ENCODE results near the gene KCNG2. TPM values are rescaled to one million over a fixed set of nuclear protein-coding genes. Genes with fewer than 3 reads are reported as not detected.
"Not testable (repeated sequence)": the region's sequence is repeated elsewhere in the genome, so short reads cannot be mapped to it uniquely, and the experiment has no call there.

KCNG2 gene
- polyA plus RNA-seq, 1 donor = 0.46 TPM

- no peak for DNase-seq (ENCODE audit: low read depth)
Measured at GRCh38 chr18:79852561-79853302, 55.0 kb downstream of the KCNG2 start.

GRCh38 chr18:79853303-79853992 is 55.7 kb downstream of the KCNG2 start:
- no peak for DNase-seq (ENCODE audit: low read depth)

DNA sequence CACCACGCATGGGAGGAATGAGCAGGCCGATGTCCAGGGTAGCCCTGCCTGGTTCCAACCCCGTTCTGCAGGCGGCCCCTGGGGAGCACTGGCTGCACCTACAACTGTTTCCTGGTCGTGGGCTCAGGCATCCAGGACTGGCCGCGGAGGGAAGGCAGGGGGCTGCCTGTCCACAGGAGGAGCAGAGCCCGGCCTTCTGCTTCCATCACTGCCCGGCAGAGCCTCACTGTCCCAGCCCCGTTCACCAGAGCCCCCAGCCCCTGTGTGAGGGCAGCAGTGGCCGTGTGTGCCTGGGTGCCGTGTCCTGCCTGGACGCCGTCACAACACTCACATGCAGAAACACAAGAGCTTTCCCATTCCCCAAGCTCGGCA is 56.2 kb downstream of the KCNG2 start:
- no peak for DNase-seq (ENCODE audit: low read depth)

DNA sequence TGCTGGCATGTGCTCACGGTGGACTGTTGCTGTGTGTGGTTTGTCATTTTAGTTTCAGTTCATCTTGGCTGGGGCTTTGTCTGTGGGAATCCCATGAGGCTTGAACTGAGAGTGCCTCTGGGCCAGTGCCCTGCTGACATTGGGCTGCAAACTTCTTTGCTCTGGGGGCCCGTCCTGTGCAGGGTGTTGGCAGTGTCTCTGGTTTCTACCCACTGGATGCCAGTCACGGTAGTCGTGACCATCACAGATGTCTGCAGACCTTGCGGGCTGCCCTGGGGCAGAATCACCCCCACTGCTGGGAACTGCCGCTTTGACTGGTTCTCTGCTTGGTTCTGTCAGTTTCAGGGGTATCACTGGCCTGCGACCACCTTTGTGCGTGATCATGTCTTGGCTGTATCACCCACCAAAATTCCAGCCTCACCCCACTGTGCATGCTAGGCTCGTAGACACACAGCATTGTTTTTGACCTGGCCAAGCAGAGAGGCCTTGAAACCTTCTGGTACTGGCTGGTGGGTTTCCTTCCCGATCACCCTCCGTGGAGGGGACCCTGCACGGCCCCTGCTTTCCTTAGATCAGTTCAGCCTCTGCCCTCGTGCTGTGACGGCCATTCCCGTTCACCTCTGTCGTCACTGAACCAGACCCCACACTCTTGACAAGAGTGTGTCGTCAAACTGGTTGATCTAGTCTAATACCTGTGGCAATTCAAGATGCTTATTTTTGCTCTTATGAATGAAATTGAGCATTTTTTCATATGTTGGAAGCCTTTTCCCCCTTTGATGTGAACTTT is 57.6 kb downstream of the KCNG2 start:
- no peak for DNase-seq (ENCODE audit: low read depth)

DNA sequence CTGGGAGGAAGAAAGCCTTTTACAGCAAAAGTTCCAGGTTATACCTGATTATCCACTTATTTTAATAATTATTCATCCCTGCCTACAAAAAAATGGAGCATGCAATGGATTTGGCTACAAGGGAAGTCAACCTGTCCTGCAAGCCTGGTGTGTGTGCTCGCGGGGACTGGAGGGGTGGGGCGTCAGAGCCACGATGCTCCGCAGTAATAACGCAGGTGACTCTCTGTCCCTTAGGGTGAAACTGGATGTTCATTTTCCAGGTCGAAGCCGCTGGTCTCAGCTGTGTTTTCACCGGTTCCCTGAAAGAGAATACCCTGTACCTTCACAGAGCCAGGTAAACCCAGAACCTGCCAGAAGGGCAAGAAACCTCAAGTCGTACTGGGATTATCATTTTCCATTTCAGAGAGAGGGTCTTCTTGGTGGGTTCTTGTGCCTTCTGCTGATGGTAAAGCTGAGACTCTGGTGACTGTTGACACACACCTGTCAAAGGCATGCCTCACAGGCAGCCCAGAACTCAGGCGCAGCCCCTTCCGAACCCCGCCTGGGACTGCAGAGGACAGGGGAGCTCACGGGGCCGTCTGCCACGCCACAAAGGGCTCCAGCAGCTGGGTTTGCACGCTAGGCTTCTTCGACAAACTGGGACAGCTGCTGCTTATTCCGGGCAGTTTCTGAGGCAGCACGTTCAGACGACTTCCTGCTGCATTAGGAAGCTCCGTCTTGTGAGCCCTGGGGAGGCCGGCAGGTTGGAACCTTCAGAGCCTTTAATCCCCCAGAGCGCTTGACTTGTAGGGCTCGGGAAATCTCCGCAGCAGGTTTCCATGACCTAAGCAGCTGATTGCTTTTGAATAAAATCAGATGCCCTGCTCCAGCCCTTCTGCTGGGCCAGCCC is 58.6 kb downstream of the KCNG2 start:
- DNase-seq (ENCODE audit: low read depth) = peak; percentile 25

DNA sequence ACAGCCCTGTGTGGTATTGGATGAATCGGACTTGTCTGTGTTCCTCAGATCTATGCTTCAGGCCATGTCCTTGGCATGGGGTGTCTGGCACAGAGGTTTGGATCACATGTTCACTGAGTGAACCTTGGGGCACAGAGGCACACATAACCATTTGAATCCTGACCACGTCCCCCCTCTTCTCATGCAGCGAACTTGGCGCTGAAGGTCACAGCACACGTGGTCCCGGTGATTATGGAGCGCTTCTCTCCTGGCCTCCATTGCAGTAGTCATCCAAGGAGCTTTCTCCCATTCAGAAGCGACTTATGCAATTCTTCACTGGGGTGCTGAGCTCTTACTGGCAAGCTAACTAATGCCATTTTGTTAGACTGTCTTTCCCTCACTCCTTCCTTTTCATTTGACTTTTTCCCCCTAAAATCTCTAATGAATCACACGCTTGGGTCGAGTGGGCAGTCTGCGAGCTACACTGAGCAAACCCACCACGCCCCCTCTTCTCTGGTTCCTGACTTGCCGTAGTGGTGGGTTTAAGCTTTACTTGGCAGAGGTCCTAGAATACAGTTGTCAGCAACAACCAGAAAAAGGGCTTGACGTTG is 59.4 kb downstream of the KCNG2 start:
- peak; percentile 24 for DNase-seq (ENCODE audit: low read depth)

GRCh38 chr18:79859314-79859713 is 61.6 kb downstream of the KCNG2 start:
- no peak for DNase-seq (ENCODE audit: low read depth)

GRCh38 chr18:79861687-79862086 is 63.9 kb downstream of the KCNG2 start:
- DNase-seq (ENCODE audit: low read depth) = no peak

DNA sequence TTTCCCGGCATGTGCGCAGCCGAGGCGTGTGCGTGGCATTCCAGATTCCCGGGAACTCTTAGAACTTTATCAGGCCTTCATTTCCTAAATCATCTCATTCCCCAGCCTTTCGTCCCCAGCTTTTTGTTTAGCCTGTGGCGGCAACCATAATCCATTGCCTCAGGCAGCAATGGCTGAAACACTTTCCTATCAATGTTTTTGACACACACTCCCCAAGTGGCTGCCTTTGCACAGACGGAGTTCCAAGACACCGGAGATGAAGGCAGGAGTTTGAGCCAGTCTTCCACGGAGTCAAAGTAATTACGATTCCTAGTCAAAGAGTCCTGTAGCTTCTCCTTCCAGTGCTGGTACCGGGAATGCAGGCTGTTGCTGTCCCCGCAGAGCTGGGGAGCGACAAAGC is 64.8 kb downstream of the KCNG2 start:
- DNase-seq (ENCODE audit: low read depth) = no peak

DNA sequence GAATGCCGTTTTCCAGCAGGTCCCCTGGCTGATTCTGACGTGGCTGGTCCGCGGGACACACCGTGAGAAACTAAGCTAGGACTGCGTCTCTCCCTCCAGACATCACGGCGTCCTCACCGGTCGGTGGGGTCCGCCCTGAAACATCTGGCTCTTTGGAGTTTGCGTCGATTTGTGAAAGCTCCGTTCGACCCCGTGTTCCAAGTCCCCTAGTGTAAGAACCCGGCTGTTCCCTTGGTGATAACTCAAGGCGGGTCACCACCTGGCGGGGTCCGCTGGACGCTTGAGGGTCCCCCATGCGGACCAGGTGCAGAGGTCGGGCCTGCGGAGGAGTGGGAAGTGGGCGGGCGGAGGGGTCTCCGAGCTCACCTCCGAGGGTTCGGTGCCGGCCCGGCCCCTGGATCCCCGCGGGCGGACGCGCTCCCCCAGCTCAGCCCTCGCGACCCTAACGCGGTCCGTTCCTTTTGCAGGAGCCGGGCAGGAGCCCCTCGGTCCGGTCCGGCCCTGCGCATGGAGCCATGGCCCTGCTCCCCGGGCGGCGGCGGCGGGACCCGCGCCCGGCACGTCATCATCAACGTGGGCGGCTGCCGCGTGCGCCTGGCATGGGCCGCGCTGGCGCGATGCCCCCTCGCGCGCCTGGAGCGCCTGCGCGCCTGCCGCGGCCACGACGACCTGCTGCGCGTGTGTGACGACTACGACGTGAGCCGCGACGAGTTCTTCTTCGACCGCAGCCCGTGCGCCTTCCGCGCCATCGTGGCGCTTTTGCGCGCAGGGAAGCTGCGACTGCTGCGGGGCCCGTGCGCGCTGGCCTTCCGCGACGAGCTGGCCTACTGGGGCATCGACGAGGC is 65.6 kb downstream of the KCNG2 start:
- no peak for DNase-seq (ENCODE audit: low read depth)

- DNase-seq (ENCODE audit: low read depth) = no peak
Measured at GRCh38 chr18:79864006-79864725, 66.4 kb downstream of the KCNG2 start.

DNA sequence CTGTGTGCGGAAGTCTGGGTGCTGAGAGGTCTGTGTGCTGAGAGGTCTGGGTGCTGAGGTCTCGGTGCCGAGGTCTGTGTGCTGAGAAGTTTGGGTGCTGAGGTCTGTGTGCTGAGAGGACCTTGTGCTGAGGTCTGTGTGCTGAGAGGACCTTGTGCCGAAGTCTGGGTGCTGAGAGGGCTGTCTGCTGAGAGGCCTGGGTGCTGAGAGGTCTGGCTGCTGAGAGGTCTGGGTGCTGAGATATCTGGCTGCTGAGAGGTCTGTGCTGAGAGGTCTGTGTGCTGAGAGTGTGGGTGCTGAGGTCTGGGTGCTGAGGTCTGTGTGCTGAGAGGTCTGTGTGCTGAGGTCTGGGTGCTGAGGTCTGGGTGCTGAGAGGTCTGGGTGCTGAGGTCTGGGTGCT is 67.2 kb downstream of the KCNG2 start:
- DNase-seq (ENCODE audit: low read depth) = not testable (repeated sequence)

DNA sequence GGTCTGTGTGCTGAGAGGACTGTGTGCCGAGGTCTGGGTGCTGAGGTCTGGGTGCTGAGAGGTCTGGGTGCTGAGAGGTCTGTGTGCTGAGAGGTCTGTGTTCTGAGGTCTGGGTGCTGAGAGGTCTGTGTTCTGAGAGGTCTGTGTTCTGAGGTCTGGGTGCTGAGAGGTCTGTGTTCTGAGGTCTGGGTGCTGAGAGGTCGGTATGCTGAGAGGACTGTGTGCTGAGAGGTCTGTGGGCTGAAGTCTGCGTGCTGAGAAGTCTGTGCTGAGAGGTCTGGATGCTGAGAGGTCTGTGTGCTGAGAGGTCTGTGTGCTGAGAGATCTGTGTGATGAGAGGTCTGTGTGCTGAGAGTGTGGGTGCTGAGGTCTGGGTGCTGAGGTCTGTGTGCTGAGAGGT is 68.2 kb downstream of the KCNG2 start:
- not testable (repeated sequence) for DNase-seq (ENCODE audit: low read depth)

GRCh38 chr18:79866889-79867574 is 69.3 kb downstream of the KCNG2 start:
- no peak for DNase-seq (ENCODE audit: low read depth)

- no peak for DNase-seq (ENCODE audit: low read depth)
Measured at GRCh38 chr18:79867666-79868065, 69.9 kb downstream of the KCNG2 start.

- DNase-seq (ENCODE audit: low read depth) = no peak
Measured at GRCh38 chr18:79868168-79868784, 70.5 kb downstream of the KCNG2 start.

- no peak for DNase-seq (ENCODE audit: low read depth)
Measured at GRCh38 chr18:79868811-79869541, 71.2 kb downstream of the KCNG2 start.

Data from forelimb muscle (tissue), 1 donor.